ENCODE measurements around the gene GANC. TPM values are rescaled to one million over a fixed set of nuclear protein-coding genes. Genes with fewer than 3 reads are reported as not detected.

The GANC gene
- total and polyA plus RNA-seq, 9 of the 15 experiments (the other 6 are each of a cell fraction or from before 2014, with no cell fraction given), result 10.9 to 19.0 (median 14.5) TPM

- no peak for TF ChIP-seq ZHX1 (conservative IDR thresholded peaks at IDR 0.05; ENCODE audit: low read length)
- no peak for TF ChIP-seq FOXJ3 (CRISPR knock-in tag; IDR thresholded peaks at IDR 0.05)
- TF ChIP-seq XRCC5 (IDR thresholded peaks at IDR 0.05; ENCODE audit: low read depth, low read length), result no peak
- no peak for TF ChIP-seq RBM34 (IDR thresholded peaks at IDR 0.05; ENCODE audit: borderline replicate concordance, insufficient read depth, low read length)
These were observed at the start of gene GANC, which contains the start of gene TMEM87A (continued) for GRCh38 chr15:42272939-42273899.

- H3K27ac ChIP-seq (ENCODE audit: extremely low read depth, low read depth, low read length), result no peak overlapping the region
- no peak overlapping the region for H2AFZ ChIP-seq (ENCODE audit: low read depth, low read length)
- H3K4me3 ChIP-seq, result no peak overlapping the region
- 96% methylated on average over 5 of the region's 5 CpGs for WGBS (ENCODE audit: insufficient coverage, low coverage, missing lambda C conversion rate)
- peaks cover 74% of the 10 kb centered on the region for H3K36me3 ChIP-seq (ENCODE audit: control insufficient read depth, insufficient read depth, low read length)
- POLR2A ChIA-PET, result interaction anchor here (1.1 to 1.9 kb wide), 2 partner anchors 18 to 34 kb away, joined by 3 to 6 read pairs; partner anchors contain the start of gene VPS39
- no peak overlapping the region for H3K4me2 ChIP-seq (ENCODE audit: insufficient read depth, low read length)
- no peak for DNase-seq (ENCODE audit: extremely low read depth in 1 of 4, low spot score in 3 of 4)
- H3K4me1 ChIP-seq (replicated peaks in 1 of 2; ENCODE audit: control insufficient read depth in 2 of 2, insufficient read depth in 2 of 2, low read length in 2 of 2), result no peaks in the 10 kb centered on the region
- ATAC-seq, result no peak
- H3K9ac ChIP-seq (ENCODE audit: insufficient read depth in 1 of 2, low read depth in 2 of 2, low read length in 2 of 2), result no peak overlapping the region
- intact Hi-C loops (cut with micrococcal nuclease) (no loop called here), in situ Hi-C loops (cut with MboI) (no loop called here)
- H3K9me3 ChIP-seq (replicated peaks; ENCODE audit: control insufficient read depth, insufficient read depth, low read depth, low read length), result no peaks in the 10 kb centered on the region
- no peaks in the 10 kb centered on the region for H4K20me1 ChIP-seq (replicated peaks; ENCODE audit: control insufficient read depth, insufficient read depth, low read length)
- BruUV-seq (replicated peaks), result no TSS peak
- H3K27me3 ChIP-seq (ENCODE audit: control insufficient read depth in 2 of 2, insufficient read depth in 2 of 2, low read length in 2 of 2), result no peaks in the 10 kb centered on the region
- H3K9me1 ChIP-seq (ENCODE audit: control insufficient read depth, insufficient read depth, low read length), result no peaks in the 10 kb centered on the region
- CTCF ChIA-PET (ENCODE audit: low intra/inter-chr PET ratio), result no interaction called here
- H3K79me2 ChIP-seq (ENCODE audit: control insufficient read depth, insufficient read depth, low read length), result no peaks in the 10 kb centered on the region
- FAIRE-seq, result no peak
- TF ChIP-seq NCOA6 (IDR thresholded peaks at IDR 0.05) (no peak), DLX4 (CRISPR knock-in tag; IDR thresholded peaks at IDR 0.05) (no peak), SMAD3 (CRISPR knock-in tag; conservative IDR thresholded peaks at IDR 0.05) (no peak), ZNF766 (CRISPR knock-in tag; conservative IDR thresholded peaks at IDR 0.05) (no peak), PTBP1 (IDR thresholded peaks at IDR 0.05; ENCODE audit: low read depth, low read length) (no peak), PRPF4 (IDR thresholded peaks at IDR 0.05; ENCODE audit: insufficient read depth, low read depth, low read length, poor library complexity, severe bottlenecking) (no peak), ZBTB11 (CRISPR knock-in tag; IDR thresholded peaks at IDR 0.05) (no peak), SPI1 (IDR thresholded peaks at IDR 0.05; ENCODE audit: borderline replicate concordance, low read depth, low read length) (no peak)
These were observed 46.4 kb upstream of the GANC start for GRCh38 chr15:42226648-42227047.
